K562 (cell line): ENCODE results near the gene CFP. TPM values are rescaled to one million over a fixed set of nuclear protein-coding genes. Genes with fewer than 3 reads are reported as not detected.

Experiments
- HMGN3 ChIP-seq: IDR thresholded peaks from 2 replicates; pipeline ENCODE4 v1.6.1; 2011; ENCODE audit warnings: borderline replicate concordance, low read depth, mild to moderate bottlenecking, mixed read lengths, low read length; ENCODE audit not compliant: insufficient read length; ENCODE audit errors: extremely low read depth
- JUNB ChIP-seq: fragments of 450-650 bp; formaldehyde crosslinking; conservative IDR thresholded peaks from 2 replicates; pipeline ENCODE4 v1.4.0; 2020; ENCODE audit warnings: mild to moderate bottlenecking
- PRDM10 ChIP-seq: fragments of 450-650 bp; IDR thresholded peaks from 2 replicates; pipeline ENCODE4 v1.6.1; 2018; ENCODE audit not compliant: partially characterized antibody
- TCF7 ChIP-seq: sonication (generic); IDR thresholded peaks from 2 replicates; pipeline ENCODE4 v1.6.1; 2016; ENCODE audit warnings: antibody characterized with exemption, borderline replicate concordance
- ZBTB9 ChIP-seq: fragments of 450-650 bp; formaldehyde crosslinking; IDR thresholded peaks from 2 replicates; pipeline ENCODE4 v1.4.0; 2020; ENCODE audit warnings: mild to moderate bottlenecking, moderate library complexity
- ZEB2 ChIP-seq: fragments of 450-650 bp; IDR thresholded peaks from 2 replicates; pipeline ENCODE4 v1.6.1; 2016
- polyA plus RNA-seq, 8 experiments: library from polyadenylated mRNA; depleted of rRNA in 4 of 8; stranded (reverse) in 5 of 8; unstranded in 3 of 8; fragments of >200 nt; fragmentation: Nextera tagmentation in 2 of 8; fragmentation: Illumina TruSeq in 1 of 8; extraction: Ambion mirVana in 2 of 8; extraction: Trizol in 1 of 8; gene quantifications; 2 replicates each; pipeline versions ENCODE4 v1.2.1 to v1.2.3, GENCODE V29; 2011 to 2014; ENCODE audit warnings: inconsistent platforms in 1 of 8, missing spikeins in 1 of 8
- total RNA-seq, 7 experiments: library from RNA; depleted of rRNA in 6 of 7; stranded (reverse); fragments of >200 nt in 6 of 7; fragmentation: Illumina TruSeq in 2 of 7; extraction: Trizol in 2 of 7; gene quantifications; 2 replicates each; pipeline versions ENCODE4 v1.2.1 to v1.2.3, GENCODE V29; 2011 to 2021; ENCODE audit warnings: low replicate concordance in 1 of 7
- TF ChIP-seq, protein P1 (sequence below): fragments of 150-350 bp; IDR thresholded peaks from 2 replicates; pipeline ENCODE4 v1.6.1; 2014; ENCODE audit warnings: low read depth, mild to moderate bottlenecking, low read length, borderline replicate concordance

The CFP gene
- total and polyA plus RNA-seq, 9 of the 15 experiments (the other 6 are each of a cell fraction or from before 2014, with no cell fraction given) = 0.18 to 2.0 (median 0.55) TPM

DNA sequence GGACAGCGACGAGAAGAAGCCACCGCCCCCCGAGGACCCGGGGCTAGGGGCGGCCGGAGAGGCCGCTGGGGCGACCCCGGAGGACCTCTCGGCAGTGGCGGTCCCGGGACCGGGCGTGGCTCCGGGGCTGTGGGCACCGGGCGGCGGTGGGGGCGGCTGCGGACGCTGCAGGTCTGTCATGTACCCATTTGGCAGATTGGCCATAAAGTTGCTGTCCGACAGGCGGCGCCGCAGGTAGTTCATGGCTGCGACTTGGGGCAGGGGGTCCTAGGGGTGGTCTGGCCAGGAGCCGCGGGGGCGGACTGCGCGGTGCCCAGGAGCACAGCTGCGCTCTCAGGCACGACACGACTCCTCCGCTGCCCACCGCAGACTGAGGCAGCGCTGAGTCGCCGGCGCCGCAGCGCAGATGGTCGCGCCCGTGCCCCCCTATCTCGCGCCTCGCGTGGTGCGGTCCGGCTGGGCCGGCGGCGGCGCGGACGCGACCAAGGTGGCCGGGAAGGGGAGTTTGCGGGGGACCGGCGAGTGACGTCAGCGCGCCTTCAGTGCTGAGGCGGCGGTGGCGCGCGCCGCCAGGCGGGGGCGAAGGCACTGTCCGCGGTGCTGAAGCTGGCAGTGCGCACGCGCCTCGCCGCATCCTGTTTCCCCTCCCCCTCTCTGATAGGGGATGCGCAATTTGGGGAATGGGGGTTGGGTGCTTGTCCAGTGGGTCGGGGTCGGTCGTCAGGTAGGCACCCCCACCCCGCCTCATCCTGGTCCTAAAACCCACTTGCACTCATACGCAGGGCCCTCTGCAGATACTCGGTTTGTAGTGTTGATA is 10.0 kb downstream of the CFP start, which contains the start of gene SYN1 (continued):
- TF ChIP-seq PRDM10 (peak; percentile 99), JUNB (CRISPR knock-in tag) (no peak), ZEB2 (no peak), HMGN3 (peak; percentile 46), ZBTB9 (CRISPR knock-in tag) (peak; percentile 57; the same call in 1 of the 2 replicates), TCF7 (0 out of 2 replicates have a peak, but pooled peaks have one; percentile 13)
- TF ChIP-seq, protein P1, sequence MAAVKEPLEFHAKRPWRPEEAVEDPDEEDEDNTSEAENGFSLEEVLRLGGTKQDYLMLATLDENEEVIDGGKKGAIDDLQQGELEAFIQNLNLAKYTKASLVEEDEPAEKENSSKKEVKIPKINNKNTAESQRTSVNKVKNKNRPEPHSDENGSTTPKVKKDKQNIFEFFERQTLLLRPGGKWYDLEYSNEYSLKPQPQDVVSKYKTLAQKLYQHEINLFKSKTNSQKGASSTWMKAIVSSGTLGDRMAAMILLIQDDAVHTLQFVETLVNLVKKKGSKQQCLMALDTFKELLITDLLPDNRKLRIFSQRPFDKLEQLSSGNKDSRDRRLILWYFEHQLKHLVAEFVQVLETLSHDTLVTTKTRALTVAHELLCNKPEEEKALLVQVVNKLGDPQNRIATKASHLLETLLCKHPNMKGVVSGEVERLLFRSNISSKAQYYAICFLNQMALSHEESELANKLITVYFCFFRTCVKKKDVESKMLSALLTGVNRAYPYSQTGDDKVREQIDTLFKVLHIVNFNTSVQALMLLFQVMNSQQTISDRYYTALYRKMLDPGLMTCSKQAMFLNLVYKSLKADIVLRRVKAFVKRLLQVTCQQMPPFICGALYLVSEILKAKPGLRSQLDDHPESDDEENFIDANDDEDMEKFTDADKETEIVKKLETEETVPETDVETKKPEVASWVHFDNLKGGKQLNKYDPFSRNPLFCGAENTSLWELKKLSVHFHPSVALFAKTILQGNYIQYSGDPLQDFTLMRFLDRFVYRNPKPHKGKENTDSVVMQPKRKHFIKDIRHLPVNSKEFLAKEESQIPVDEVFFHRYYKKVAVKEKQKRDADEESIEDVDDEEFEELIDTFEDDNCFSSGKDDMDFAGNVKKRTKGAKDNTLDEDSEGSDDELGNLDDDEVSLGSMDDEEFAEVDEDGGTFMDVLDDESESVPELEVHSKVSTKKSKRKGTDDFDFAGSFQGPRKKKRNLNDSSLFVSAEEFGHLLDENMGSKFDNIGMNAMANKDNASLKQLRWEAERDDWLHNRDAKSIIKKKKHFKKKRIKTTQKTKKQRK = no peak
